DMS153 (cell line): Measurements from ENCODE around the gene GRIN2C.

Experiments
- DNase-seq: peaks from one replicate; lab custom pipeline; 2025; lab: John Stamatoyannopoulos, UW

The GRIN2C gene

GRCh38 chr17:74864297-74864865 lies 4.7 kb upstream of the GRIN2C start:
- DNase-seq, result no peak

GRCh38 chr17:74863420-74864296 lies 4.0 kb upstream of the GRIN2C start:
- DNase-seq, result no peak

GRCh38 chr17:74862919-74863318 lies 3.2 kb upstream of the GRIN2C start:
- DNase-seq, result no peak

- DNase-seq, result no peak
Observed at GRCh38 chr17:74862108-74862901, 2.6 kb upstream of the GRIN2C start.

GRCh38 chr17:74861662-74862107 lies 2.0 kb upstream of the GRIN2C start:
- no peak for DNase-seq

GRCh38 chr17:74860872-74861661 lies 1.4 kb upstream of the GRIN2C start:
- no peak for DNase-seq

GRCh38 chr17:74860229-74860871 lies 665 bp upstream of the GRIN2C start:
- no peak for DNase-seq

GRCh38 chr17:74858672-74859458 lies 820 bp downstream of the GRIN2C start:
- DNase-seq, result no peak

GRCh38 chr17:74857191-74857590 lies 2.5 kb downstream of the GRIN2C start:
- DNase-seq, result no peak

GRCh38 chr17:74856112-74856511 lies 3.6 kb downstream of the GRIN2C start:
- DNase-seq, result no peak

GRCh38 chr17:74855323-74855722 lies 4.4 kb downstream of the GRIN2C start:
- no peak for DNase-seq

- no peak for DNase-seq
Observed at GRCh38 chr17:74854792-74855191, 4.9 kb downstream of the GRIN2C start.

GRCh38 chr17:74853669-74854068 lies 6.0 kb downstream of the GRIN2C start:
- DNase-seq, result no peak

- DNase-seq, result no peak
Observed at GRCh38 chr17:74853048-74853397, 6.7 kb downstream of the GRIN2C start.

- DNase-seq, result peak; percentile 88
Observed at GRCh38 chr17:74852237-74853047, 7.2 kb downstream of the GRIN2C start.

GRCh38 chr17:74851612-74852236 lies 8.0 kb downstream of the GRIN2C start:
- DNase-seq, result peak; percentile 63

- no peak for DNase-seq
Observed at GRCh38 chr17:74850914-74851313, 8.8 kb downstream of the GRIN2C start.

- no peak for DNase-seq
Observed at GRCh38 chr17:74850310-74850709, 9.4 kb downstream of the GRIN2C start.

GRCh38 chr17:74848656-74849399 lies 10.9 kb downstream of the GRIN2C start:
- no peak for DNase-seq
